SJCRH30 (cell line): ENCODE data around the gene BCAS4. TPM values are rescaled to one million over a fixed set of nuclear protein-coding genes. Genes with fewer than 3 reads are reported as not detected.
A peak's percentile ranks its signal among the peaks of the same experiment; 100 is the strongest.

ENCODE experiments used
- DNase-seq, 2 experiments: peaks; one replicate each; pipeline ENCODE4 v3.0.0-alpha.2; 2015 to 2020
- H3K27ac ChIP-seq: fragments of 250-450 bp; sonication (Bioruptor Pico); 2 replicates; pipeline ENCODE4 v1.5.1; 2020; ENCODE audit warnings: mild to moderate bottlenecking, moderate library complexity
- H3K27me3 ChIP-seq: fragments of 250-450 bp; sonication (Bioruptor Pico); 2 replicates; pipeline ENCODE4 v1.5.1; 2020; ENCODE audit warnings: mild to moderate bottlenecking, moderate library complexity
- H3K36me3 ChIP-seq: fragments of 250-450 bp; sonication (Bioruptor Pico); 2 replicates; pipeline ENCODE4 v1.5.1; 2020; ENCODE audit warnings: mild to moderate bottlenecking, moderate library complexity
- H3K4me1 ChIP-seq: fragments of 250-450 bp; sonication (Bioruptor Pico); 2 replicates; pipeline ENCODE4 v1.5.1; 2020; ENCODE audit warnings: mild to moderate bottlenecking, moderate library complexity
- H3K4me3 ChIP-seq: fragments of 250-450 bp; sonication (Bioruptor Pico); 2 replicates; pipeline ENCODE4 v1.5.1; 2020; ENCODE audit warnings: mild to moderate bottlenecking, moderate library complexity
- H3K9me3 ChIP-seq: fragments of 250-450 bp; sonication (Bioruptor Pico); replicated peaks from 2 replicates; pipeline ENCODE4 v1.5.1; 2020; ENCODE audit warnings: mild to moderate bottlenecking, moderate library complexity
- total RNA-seq: library from RNA; depleted of rRNA; stranded (reverse); fragments of >200 nt; shearing (Covaris generic); gene quantifications from 2 replicates; pipeline ENCODE4 v1.2.3, GENCODE V29; 2014

The BCAS4 gene
- total RNA-seq, 1 experiment from 2014 or later: 5.8 TPM

DNA sequence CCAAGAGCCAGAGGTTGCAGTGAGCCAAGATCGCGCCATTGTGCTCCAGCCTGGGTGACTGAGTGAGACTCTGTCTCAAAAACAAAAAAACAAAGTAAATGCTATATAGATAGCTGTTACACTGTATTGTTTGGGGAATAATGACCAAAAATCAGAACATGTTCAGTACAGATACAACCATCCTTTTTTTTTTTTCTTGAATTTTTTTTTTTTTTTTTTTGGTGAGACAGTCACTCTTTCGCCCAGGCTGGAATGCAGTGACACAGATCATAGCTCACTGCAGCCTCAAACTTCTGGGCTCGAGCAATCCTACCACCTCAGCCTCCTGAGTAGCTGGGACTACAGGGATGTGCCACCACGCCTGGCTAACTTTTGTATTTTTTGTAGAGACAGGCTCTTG is 63.7 kb downstream of the BCAS4 start:
- no peak for DNase-seq
- no peaks in the 10 kb centered on the region for H3K9me3 ChIP-seq
- no peaks in the 10 kb centered on the region for H3K4me1 ChIP-seq
- H3K36me3 ChIP-seq: no peaks in the 10 kb centered on the region
- H3K27ac ChIP-seq: no peak overlapping the region
- H3K27me3 ChIP-seq: no peaks in the 10 kb centered on the region
- H3K4me3 ChIP-seq: no peak overlapping the region

- DNase-seq: no peak
- no peaks in the 10 kb centered on the region for H3K36me3 ChIP-seq
- H3K27me3 ChIP-seq: no peaks in the 10 kb centered on the region
- H3K4me1 ChIP-seq: no peaks in the 10 kb centered on the region
- no peaks in the 10 kb centered on the region for H3K9me3 ChIP-seq
- no peak overlapping the region for H3K27ac ChIP-seq
- no peak overlapping the region for H3K4me3 ChIP-seq
Observed at GRCh38 chr20:50859161-50859560, 64.3 kb downstream of the BCAS4 start.

- no peak overlapping the region for H3K27ac ChIP-seq
- no peaks in the 10 kb centered on the region for H3K36me3 ChIP-seq
- no peaks in the 10 kb centered on the region for H3K27me3 ChIP-seq
- no peaks in the 10 kb centered on the region for H3K4me1 ChIP-seq
- no peaks in the 10 kb centered on the region for H3K9me3 ChIP-seq
- no peak for DNase-seq
- no peak overlapping the region for H3K4me3 ChIP-seq
Observed at GRCh38 chr20:50861012-50861411, 66.2 kb downstream of the BCAS4 start.

GRCh38 chr20:50862546-50862945 is 67.7 kb downstream of the BCAS4 start:
- Histone ChIP-seq H3K9me3 (no peaks in the 10 kb centered on the region), H3K27me3 (no peaks in the 10 kb centered on the region), H3K36me3 (no peaks in the 10 kb centered on the region), H3K27ac (no peak overlapping the region), H3K4me1 (no peaks in the 10 kb centered on the region), H3K4me3 (no peak overlapping the region)
- no peak for DNase-seq

DNA sequence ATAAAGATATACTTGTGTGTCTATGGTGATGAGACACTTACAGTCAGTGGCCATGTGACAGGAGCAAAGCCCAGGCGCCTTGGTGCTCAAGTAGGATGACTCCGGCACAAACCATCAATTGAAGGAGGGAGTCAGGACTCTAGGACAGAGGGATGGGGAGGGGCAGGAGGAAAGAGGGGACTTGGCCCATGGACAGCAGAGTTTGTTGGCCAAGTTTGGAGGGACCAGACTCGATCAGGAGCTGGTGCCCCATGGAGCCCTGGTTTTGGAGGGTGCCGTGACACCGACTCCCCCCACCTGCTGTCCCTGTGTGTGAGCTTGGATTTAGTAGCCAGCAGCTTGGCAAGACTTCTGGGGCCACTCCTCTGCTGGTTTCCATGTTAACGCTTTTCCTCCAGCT is 70.3 kb downstream of the BCAS4 start:
- Histone ChIP-seq H3K27ac (no peak overlapping the region), H3K27me3 (no peaks in the 10 kb centered on the region), H3K4me1 (no peaks in the 10 kb centered on the region), H3K4me3 (no peak overlapping the region), H3K9me3 (no peaks in the 10 kb centered on the region), H3K36me3 (no peaks in the 10 kb centered on the region)
- DNase-seq: no peak

DNA sequence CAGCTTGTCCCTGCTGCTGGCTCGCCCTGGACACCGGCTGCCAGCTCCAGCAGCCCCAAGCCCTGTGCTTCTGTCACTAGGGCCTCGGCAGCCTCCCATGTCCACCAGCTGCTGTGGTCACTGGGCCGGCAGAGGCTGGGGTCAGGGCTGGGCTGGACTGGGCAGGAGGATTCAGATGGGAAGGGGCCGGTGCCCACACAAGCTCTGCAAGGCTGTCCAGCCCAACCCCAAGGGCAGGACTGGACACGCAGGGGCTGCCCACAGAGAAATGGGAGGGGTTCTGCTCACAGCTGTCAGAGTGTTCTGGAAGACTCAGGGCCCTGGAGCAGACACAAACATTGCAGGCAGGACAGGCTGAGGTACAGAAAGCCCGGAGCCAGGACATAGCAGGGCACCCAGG is 70.7 kb downstream of the BCAS4 start:
- no peaks in the 10 kb centered on the region for H3K36me3 ChIP-seq
- no peak overlapping the region for H3K27ac ChIP-seq
- no peaks in the 10 kb centered on the region for H3K27me3 ChIP-seq
- no peaks in the 10 kb centered on the region for H3K4me1 ChIP-seq
- DNase-seq: peak; percentile 56 to 64
- H3K9me3 ChIP-seq: no peaks in the 10 kb centered on the region
- no peak overlapping the region for H3K4me3 ChIP-seq

GRCh38 chr20:50866036-50866685 is 71.3 kb downstream of the BCAS4 start:
- H3K9me3 ChIP-seq: no peaks in the 10 kb centered on the region
- no peak for DNase-seq
- no peak overlapping the region for H3K4me3 ChIP-seq
- H3K27me3 ChIP-seq: no peaks in the 10 kb centered on the region
- no peaks in the 10 kb centered on the region; the same call in 1 of the 2 replicates for H3K4me1 ChIP-seq
- no peaks in the 10 kb centered on the region for H3K36me3 ChIP-seq
- no peak overlapping the region for H3K27ac ChIP-seq

DNA sequence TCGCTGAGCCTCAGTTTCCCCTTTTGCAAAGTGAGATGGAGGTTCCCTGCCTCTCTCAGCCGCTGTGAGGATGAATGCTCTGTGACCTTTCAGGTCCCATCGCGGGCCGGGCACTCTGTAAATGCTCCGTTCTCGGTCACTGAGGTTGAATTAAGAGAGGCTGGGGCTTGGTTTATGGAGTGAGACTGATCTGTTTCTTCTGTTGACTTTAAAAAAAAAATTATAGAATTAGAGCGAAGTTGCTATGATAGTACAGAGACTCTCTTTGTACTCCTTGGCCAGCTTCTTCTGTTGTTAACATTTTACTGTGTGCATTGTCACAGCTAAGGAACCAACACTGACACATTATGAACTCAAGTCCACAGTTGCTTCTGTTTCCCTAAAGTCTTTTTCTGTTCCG is 72.0 kb downstream of the BCAS4 start:
- H3K4me3 ChIP-seq: no peak overlapping the region
- H3K36me3 ChIP-seq: no peaks in the 10 kb centered on the region
- H3K4me1 ChIP-seq: no peaks in the 10 kb centered on the region; the same call in 1 of the 2 replicates
- no peaks in the 10 kb centered on the region for H3K27me3 ChIP-seq
- DNase-seq: no peak
- no peak overlapping the region for H3K27ac ChIP-seq
- H3K9me3 ChIP-seq: no peaks in the 10 kb centered on the region

GRCh38 chr20:50867805-50868204 is 72.9 kb downstream of the BCAS4 start:
- Histone ChIP-seq H3K27ac (no peak overlapping the region), H3K4me3 (no peak overlapping the region), H3K9me3 (no peaks in the 10 kb centered on the region), H3K36me3 (no peaks in the 10 kb centered on the region), H3K27me3 (no peaks in the 10 kb centered on the region), H3K4me1 (no peaks in the 10 kb centered on the region; the same call in 1 of the 2 replicates)
- no peak for DNase-seq

DNA sequence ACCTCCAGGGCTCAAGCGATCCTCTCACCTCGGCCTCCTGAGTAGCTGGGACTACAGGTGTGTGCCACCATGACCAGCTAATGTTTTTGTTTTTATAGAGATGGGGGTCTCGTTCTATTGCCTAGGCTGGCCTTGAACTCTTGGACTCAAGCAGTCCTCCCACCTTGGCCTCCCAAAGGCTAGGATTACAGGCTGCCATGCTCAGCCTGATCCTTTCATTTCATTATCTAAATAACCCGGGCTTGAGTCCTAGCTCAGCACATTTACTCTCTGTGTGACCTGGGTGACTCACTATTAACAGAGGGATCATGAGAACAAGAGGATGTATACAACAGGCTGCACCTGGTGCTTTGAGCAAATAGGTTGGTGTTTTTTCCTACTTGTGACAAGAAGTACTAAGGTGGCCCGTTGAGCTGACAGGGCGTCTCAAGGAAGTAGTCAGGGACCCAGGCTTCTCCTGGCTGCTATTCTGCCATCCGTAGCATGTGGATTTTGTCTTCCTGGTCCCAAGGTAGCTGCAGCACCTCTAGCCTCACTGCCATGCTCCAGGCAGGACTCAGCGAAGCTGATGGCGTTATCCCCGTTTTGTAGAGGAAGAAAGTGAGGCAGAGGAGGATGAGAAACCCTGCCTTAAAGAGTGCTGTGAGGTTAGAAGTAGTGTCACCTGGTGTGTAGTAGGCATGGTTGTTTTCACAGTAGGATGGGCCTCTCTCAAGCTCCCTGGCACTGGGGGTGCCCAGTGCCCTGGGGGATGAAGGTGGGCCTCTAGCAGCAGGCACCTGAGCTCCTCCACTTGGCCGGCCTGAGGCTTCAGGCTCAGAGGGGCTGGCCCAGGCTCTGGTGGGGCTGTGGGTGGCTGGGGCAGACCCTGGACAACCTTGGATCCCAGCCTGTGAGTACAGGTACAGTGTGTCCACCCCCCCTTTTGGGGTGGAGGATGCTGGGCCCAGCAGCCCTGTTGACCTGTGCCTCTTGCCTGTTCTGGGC is 73.9 kb downstream of the BCAS4 start:
- Histone ChIP-seq H3K9me3 (no peaks in the 10 kb centered on the region), H3K27ac (no peak overlapping the region), H3K4me1 (no peaks in the 10 kb centered on the region; the same call in 1 of the 2 replicates), H3K36me3 (no peaks in the 10 kb centered on the region), H3K4me3 (no peak overlapping the region), H3K27me3 (no peaks in the 10 kb centered on the region)
- DNase-seq: no peak

DNA sequence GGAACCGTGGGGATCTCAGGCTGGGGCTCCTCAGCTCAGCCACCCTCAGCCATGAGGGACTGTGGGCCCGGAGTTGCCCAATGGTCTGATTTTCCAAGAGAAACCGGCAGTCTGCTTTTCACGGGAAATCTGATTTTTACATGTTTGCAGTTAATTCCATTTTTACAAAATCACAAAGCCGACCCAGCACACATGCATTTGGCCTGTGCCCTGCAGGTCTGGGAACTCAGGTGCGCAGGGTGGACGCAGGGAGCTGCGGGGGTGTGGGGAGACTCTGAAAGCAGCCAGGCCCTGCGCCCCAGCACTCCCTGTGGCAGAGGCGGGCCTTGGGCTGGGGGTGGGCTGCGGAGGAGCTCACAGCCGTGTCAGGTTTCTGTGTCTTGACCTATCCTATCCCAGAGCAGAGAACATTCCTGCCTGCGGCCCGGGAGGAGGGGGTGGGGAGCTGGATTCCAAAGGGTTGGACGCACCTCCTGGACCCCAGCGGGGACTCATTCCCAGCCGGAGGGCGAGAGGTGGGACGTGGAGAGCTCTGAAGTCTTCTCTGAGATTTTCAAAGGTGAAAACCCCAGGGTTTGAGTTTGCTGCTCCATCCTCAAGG is 75.8 kb downstream of the BCAS4 start:
- peak overlapping the region; percentile 3; the same call in 1 of the 2 replicates for H3K27ac ChIP-seq

GRCh38 chr20:50872560-50873425 is 77.9 kb downstream of the BCAS4 start:
- no peak for DNase-seq
- Histone ChIP-seq H3K4me3 (no peak overlapping the region), H3K4me1 (no peaks in the 10 kb centered on the region; the same call in 1 of the 2 replicates), H3K27me3 (no peaks in the 10 kb centered on the region), H3K9me3 (no peaks in the 10 kb centered on the region), H3K27ac (no peak overlapping the region), H3K36me3 (no peaks in the 10 kb centered on the region)

More for the DNA sequence above, 75.8 kb downstream of the BCAS4 start:
- peak; percentile 82 to 84 for DNase-seq
- Histone ChIP-seq H3K36me3 (no peaks in the 10 kb centered on the region), H3K4me1 (no peaks in the 10 kb centered on the region; the same call in 1 of the 2 replicates), H3K9me3 (no peaks in the 10 kb centered on the region), H3K4me3 (peak overlapping the region; percentile 35), H3K27me3 (no peaks in the 10 kb centered on the region)

GRCh38 chr20:50873585-50873984 is 78.7 kb downstream of the BCAS4 start:
- Histone ChIP-seq H3K9me3 (no peaks in the 10 kb centered on the region), H3K27me3 (no peaks in the 10 kb centered on the region), H3K27ac (no peak overlapping the region), H3K4me3 (no peak overlapping the region), H3K36me3 (no peaks in the 10 kb centered on the region), H3K4me1 (no peaks in the 10 kb centered on the region; the same call in 1 of the 2 replicates)
- DNase-seq: no peak

- Histone ChIP-seq H3K4me1 (no peaks in the 10 kb centered on the region; the same call in 1 of the 2 replicates), H3K4me3 (no peak overlapping the region)
Observed at GRCh38 chr20:50874111-50874757, 79.4 kb downstream of the BCAS4 start.

More at GRCh38 chr20:50874111-50874757, 79.4 kb downstream of the BCAS4 start:
- no peaks in the 10 kb centered on the region for H3K27me3 ChIP-seq
- H3K9me3 ChIP-seq: no peaks in the 10 kb centered on the region
- no peaks in the 10 kb centered on the region for H3K36me3 ChIP-seq
- no peak for DNase-seq
- H3K27ac ChIP-seq: no peak overlapping the region
